ENCODE data around the gene GNAI1. TPM values are rescaled to one million over a fixed set of nuclear protein-coding genes. Genes with fewer than 3 reads are reported as not detected.
A peak's percentile ranks its signal among the peaks of the same experiment; 100 is the strongest.

The GNAI1 gene
- total RNA-seq, 1 experiment from 2014 or later, result 19.8 TPM

DNA sequence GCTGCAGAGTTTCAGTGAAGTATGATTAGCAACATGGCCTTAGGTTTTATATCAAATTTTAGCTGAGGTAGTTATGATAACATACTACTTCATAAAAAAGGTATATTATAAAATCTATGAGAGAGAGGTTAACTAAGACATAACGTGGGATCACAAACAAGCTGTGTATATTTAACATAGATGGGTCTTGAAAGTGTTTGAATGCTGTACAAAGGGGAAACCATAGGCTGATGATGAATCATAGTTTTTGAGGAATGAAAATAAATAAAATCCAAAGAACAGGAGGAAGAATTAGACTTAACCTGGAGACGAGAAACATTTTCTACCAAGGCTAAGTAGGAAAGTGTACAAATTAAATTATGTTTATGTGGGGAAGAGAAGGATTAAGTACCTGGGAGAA lies 119.0 kb downstream of the GNAI1 start:
- peaks cover 9% of the 10 kb centered on the region for H3K4me1 ChIP-seq (ENCODE audit: insufficient read depth, low read length, poor library complexity, severe bottlenecking)
- no peak for DNase-seq (ENCODE audit: low spot score)
- H3K36me3 ChIP-seq (ENCODE audit: insufficient read depth, low read length, poor library complexity, severe bottlenecking), result no peaks in the 10 kb centered on the region
- no TSS peak for BruUV-seq (replicated peaks)
- no peak for TF ChIP-seq EZH2 (IDR thresholded peaks at IDR 0.05; ENCODE audit: borderline replicate concordance, low read depth, low read length, poor library complexity, severe bottlenecking)
- TF ChIP-seq, protein P1, sequence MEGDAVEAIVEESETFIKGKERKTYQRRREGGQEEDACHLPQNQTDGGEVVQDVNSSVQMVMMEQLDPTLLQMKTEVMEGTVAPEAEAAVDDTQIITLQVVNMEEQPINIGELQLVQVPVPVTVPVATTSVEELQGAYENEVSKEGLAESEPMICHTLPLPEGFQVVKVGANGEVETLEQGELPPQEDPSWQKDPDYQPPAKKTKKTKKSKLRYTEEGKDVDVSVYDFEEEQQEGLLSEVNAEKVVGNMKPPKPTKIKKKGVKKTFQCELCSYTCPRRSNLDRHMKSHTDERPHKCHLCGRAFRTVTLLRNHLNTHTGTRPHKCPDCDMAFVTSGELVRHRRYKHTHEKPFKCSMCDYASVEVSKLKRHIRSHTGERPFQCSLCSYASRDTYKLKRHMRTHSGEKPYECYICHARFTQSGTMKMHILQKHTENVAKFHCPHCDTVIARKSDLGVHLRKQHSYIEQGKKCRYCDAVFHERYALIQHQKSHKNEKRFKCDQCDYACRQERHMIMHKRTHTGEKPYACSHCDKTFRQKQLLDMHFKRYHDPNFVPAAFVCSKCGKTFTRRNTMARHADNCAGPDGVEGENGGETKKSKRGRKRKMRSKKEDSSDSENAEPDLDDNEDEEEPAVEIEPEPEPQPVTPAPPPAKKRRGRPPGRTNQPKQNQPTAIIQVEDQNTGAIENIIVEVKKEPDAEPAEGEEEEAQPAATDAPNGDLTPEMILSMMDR (conservative IDR thresholded peaks at IDR 0.05; ENCODE audit: low read depth, low read length), result no peak
- ChIA-PET POLR2A (ENCODE audit: low non-redundant PET) (no interaction called here), CTCF (no interaction called here)
- intact Hi-C loops (cut with micrococcal nuclease; ENCODE audit: unreplicated experiment), result no loop called here
- no peaks in the 10 kb centered on the region for H3K9me3 ChIP-seq (ENCODE audit: low read depth, low read length, poor library complexity, severe bottlenecking)
- no peak overlapping the region for H3K27ac ChIP-seq (ENCODE audit: low read depth, low read length, poor library complexity, severe bottlenecking)
- no peaks in the 10 kb centered on the region for H3K27me3 ChIP-seq (replicated peaks; ENCODE audit: insufficient read depth, low read depth, low read length, poor library complexity)
- no peak overlapping the region for H3K4me3 ChIP-seq (ENCODE audit: low read depth, low read length, poor library complexity, severe bottlenecking)

- CTCF ChIA-PET, result no interaction called here
- BruUV-seq (replicated peaks), result no TSS peak
Measured at GRCh38 chr7:80255656-80256055, 121.0 kb downstream of the GNAI1 start.

DNA sequence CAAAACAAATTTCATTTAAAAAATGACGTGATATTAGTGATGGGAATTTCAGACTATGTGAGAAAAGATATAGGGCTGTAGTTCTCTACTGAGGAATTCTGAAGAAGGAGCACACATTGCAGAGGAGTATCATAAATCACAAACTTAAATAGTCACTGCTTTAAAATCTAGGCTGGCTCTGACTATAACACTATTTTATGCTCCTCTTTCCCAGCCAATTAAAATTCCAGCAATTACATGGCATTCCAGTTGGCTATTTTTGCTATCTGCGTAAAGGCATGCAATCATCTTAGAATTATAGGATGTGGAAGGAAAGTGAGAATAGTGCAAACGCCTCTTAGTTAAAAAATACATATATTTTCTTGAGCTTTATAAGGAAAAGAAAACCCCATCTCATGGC lies 123.1 kb downstream of the GNAI1 start:
- peak; percentile 51 for DNase-seq (ENCODE audit: low spot score)
- intact Hi-C loops (cut with micrococcal nuclease; ENCODE audit: unreplicated experiment), result no loop called here
- Histone ChIP-seq H3K4me3 (ENCODE audit: low read depth, low read length, poor library complexity, severe bottlenecking) (no peak overlapping the region), H3K4me1 (ENCODE audit: insufficient read depth, low read length, poor library complexity, severe bottlenecking) (peaks cover 9% of the 10 kb centered on the region), H3K36me3 (ENCODE audit: insufficient read depth, low read length, poor library complexity, severe bottlenecking) (no peaks in the 10 kb centered on the region), H3K27ac (ENCODE audit: low read depth, low read length, poor library complexity, severe bottlenecking) (no peak overlapping the region), H3K9me3 (ENCODE audit: low read depth, low read length, poor library complexity, severe bottlenecking) (no peaks in the 10 kb centered on the region), H3K27me3 (replicated peaks; ENCODE audit: insufficient read depth, low read depth, low read length, poor library complexity) (no peaks in the 10 kb centered on the region)
- no TSS peak for BruUV-seq (replicated peaks)
- ChIA-PET POLR2A (ENCODE audit: low non-redundant PET) (no interaction called here), CTCF (no interaction called here)
- TF ChIP-seq, protein P1 (conservative IDR thresholded peaks at IDR 0.05; ENCODE audit: low read depth, low read length), result no peak
- no peak for TF ChIP-seq EZH2 (IDR thresholded peaks at IDR 0.05; ENCODE audit: borderline replicate concordance, low read depth, low read length, poor library complexity, severe bottlenecking)

More at GRCh38 chr7:80255656-80256055, 121.0 kb downstream of the GNAI1 start:
- POLR2A ChIA-PET (ENCODE audit: low non-redundant PET), result no interaction called here
- DNase-seq (ENCODE audit: low spot score), result no peak
- H3K27me3 ChIP-seq (replicated peaks; ENCODE audit: insufficient read depth, low read depth, low read length, poor library complexity), result no peaks in the 10 kb centered on the region
- peaks cover 9% of the 10 kb centered on the region for H3K4me1 ChIP-seq (ENCODE audit: insufficient read depth, low read length, poor library complexity, severe bottlenecking)
- no peaks in the 10 kb centered on the region for H3K36me3 ChIP-seq (ENCODE audit: insufficient read depth, low read length, poor library complexity, severe bottlenecking)
- TF ChIP-seq, protein P1 (conservative IDR thresholded peaks at IDR 0.05; ENCODE audit: low read depth, low read length), result no peak
- no peak for TF ChIP-seq EZH2 (IDR thresholded peaks at IDR 0.05; ENCODE audit: borderline replicate concordance, low read depth, low read length, poor library complexity, severe bottlenecking)
- H3K4me3 ChIP-seq (ENCODE audit: low read depth, low read length, poor library complexity, severe bottlenecking), result no peak overlapping the region
- intact Hi-C loops (cut with micrococcal nuclease; ENCODE audit: unreplicated experiment), result no loop called here
- H3K27ac ChIP-seq (ENCODE audit: low read depth, low read length, poor library complexity, severe bottlenecking), result no peak overlapping the region
- no peaks in the 10 kb centered on the region for H3K9me3 ChIP-seq (ENCODE audit: low read depth, low read length, poor library complexity, severe bottlenecking)

All from A673 (cell line).